Mesothelial cell of epicardium (in vitro differentiated cells): ENCODE measurements around the gene FBXL2. TPM values are rescaled to one million over a fixed set of nuclear protein-coding genes. Genes with fewer than 3 reads are reported as not detected.

Experiments
- DNase-seq, 2 experiments: peaks; one replicate each; pipeline ENCODE4 v3.0.0; 2021; ENCODE audit warnings: low spot score in 2 of 2; ENCODE audit not compliant: unreplicated experiment in 2 of 2
- H3K27ac Mint-ChIP-seq: 2 replicates; pipeline ENCODE4 v1.8.0; 2021; ENCODE audit warnings: mixed read lengths
- H3K27me3 Mint-ChIP-seq: 2 replicates; pipeline ENCODE4 v1.8.0; 2021; ENCODE audit warnings: low read depth, mixed read lengths
- H3K36me3 Mint-ChIP-seq: 2 replicates; pipeline ENCODE4 v1.8.0; 2021; ENCODE audit warnings: mixed read lengths
- H3K4me1 Mint-ChIP-seq: 2 replicates; pipeline ENCODE4 v1.8.0; 2021; ENCODE audit warnings: mixed read lengths
- H3K4me3 Mint-ChIP-seq: 2 replicates; pipeline ENCODE4 v1.8.0; 2021; ENCODE audit warnings: mild to moderate bottlenecking, moderate library complexity, mixed read lengths
- H3K9me3 Mint-ChIP-seq: 2 replicates; pipeline ENCODE4 v1.8.0; 2021; ENCODE audit warnings: mixed read lengths
- CTCF ChIP-seq: fragments of 200-600 bp; sonication (generic); IDR thresholded peaks from one replicate; pipeline ENCODE4 v1.5.0; 2021; ENCODE audit warnings: antibody characterized with exemption; ENCODE audit not compliant: unreplicated experiment
- total RNA-seq: library from RNA; stranded (reverse); gene quantifications from 3 replicates; pipeline ENCODE4 v1.2.1, GENCODE V29; 2021

FBXL2 gene
- 23.5 to 25.6 TPM (median 23.6 TPM) in 3 replicates for total RNA-seq

GRCh38 chr3:33277193-33277882 lies at the start of gene FBXL2:
TSS of gene FBXL2 (plus strand) at chr3:33277442. CDS start at chr3:33277513, 71 bp downstream.
- peaks cover 10% of the 10 kb centered on the region for H3K4me1 Mint-ChIP-seq
- H3K9me3 Mint-ChIP-seq = peaks cover 2% of the 10 kb centered on the region
- peak within 1 kb of the TSS; percentile 77 for H3K4me3 Mint-ChIP-seq
- H3K27ac Mint-ChIP-seq = peak within 1 kb of the TSS; percentile 75
- H3K27me3 Mint-ChIP-seq = no peaks in the 10 kb centered on the region
- TF ChIP-seq CTCF = no peak
- peak; percentile 83 to 87 for DNase-seq
- peaks cover 1% of the 10 kb centered on the region for H3K36me3 Mint-ChIP-seq

GRCh38 chr3:33229066-33229465 lies 48.2 kb upstream of the FBXL2 start:
- no peak for TF ChIP-seq CTCF
- H3K27me3 Mint-ChIP-seq = peaks cover 15% of the 10 kb centered on the region
- no peak overlapping the region for H3K27ac Mint-ChIP-seq
- no peaks in the 10 kb centered on the region for H3K4me1 Mint-ChIP-seq
- H3K36me3 Mint-ChIP-seq = no peaks in the 10 kb centered on the region
- DNase-seq = no peak
- peaks cover 10% of the 10 kb centered on the region for H3K9me3 Mint-ChIP-seq
- H3K4me3 Mint-ChIP-seq = no peak overlapping the region

GRCh38 chr3:33229947-33230346 lies 47.3 kb upstream of the FBXL2 start:
- Mint-ChIP-seq H3K4me1 (no peaks in the 10 kb centered on the region), H3K36me3 (no peaks in the 10 kb centered on the region), H3K4me3 (no peak overlapping the region), H3K27ac (no peak overlapping the region), H3K27me3 (peaks cover 11% of the 10 kb centered on the region), H3K9me3 (peaks cover 10% of the 10 kb centered on the region)
- no peak for DNase-seq
- no peak for TF ChIP-seq CTCF

- Mint-ChIP-seq H3K4me1 (no peaks in the 10 kb centered on the region), H3K27ac (no peak overlapping the region), H3K9me3 (peaks cover 10% of the 10 kb centered on the region), H3K4me3 (no peak overlapping the region), H3K36me3 (no peaks in the 10 kb centered on the region), H3K27me3 (peaks cover 14% of the 10 kb centered on the region)
- TF ChIP-seq CTCF = no peak
- DNase-seq = no peak
These were observed 45.3 kb upstream of the FBXL2 start for GRCh38 chr3:33231756-33232465.

GRCh38 chr3:33233884-33234283 lies 43.4 kb upstream of the FBXL2 start:
- no peak for TF ChIP-seq CTCF
- no peaks in the 10 kb centered on the region for H3K4me1 Mint-ChIP-seq
- H3K36me3 Mint-ChIP-seq = no peaks in the 10 kb centered on the region
- H3K9me3 Mint-ChIP-seq = peaks cover 2% of the 10 kb centered on the region
- no peak overlapping the region for H3K27ac Mint-ChIP-seq
- no peak overlapping the region for H3K4me3 Mint-ChIP-seq
- no peak for DNase-seq
- peaks cover 8% of the 10 kb centered on the region for H3K27me3 Mint-ChIP-seq
